HFF-Myc (cell line): Measurements from ENCODE around the gene F13A1.

Experiments used
- DNase-seq: peaks from one replicate; pipeline ENCODE4 v3.0.0-alpha.2; 2011; ENCODE audit warnings: low read depth; ENCODE audit errors: extremely low read depth
- H3K4me3 ChIP-seq: replicated peaks from 2 replicates; pipeline ENCODE4 v1.5.1; 2011; ENCODE audit warnings: low read depth, mild to moderate bottlenecking, control low read depth, low read length
- CTCF ChIP-seq: IDR thresholded peaks from 2 replicates; pipeline ENCODE4 v1.5.1; 2012; ENCODE audit warnings: mild to moderate bottlenecking, low read depth, low read length, control low read depth; ENCODE audit errors: missing control alignments

Gene F13A1

GRCh38 chr6:6131492-6132109, 188.9 kb downstream of the F13A1 start:
- H3K4me3 ChIP-seq: no peak overlapping the region
- no peak for DNase-seq
- TF ChIP-seq CTCF: peak; percentile 31

GRCh38 chr6:6125495-6125894, 195.0 kb downstream of the F13A1 start:
- no peak for DNase-seq
- TF ChIP-seq CTCF: no peak
- H3K4me3 ChIP-seq: no peak overlapping the region

- no peak for TF ChIP-seq CTCF
- H3K4me3 ChIP-seq: no peak overlapping the region
- no peak for DNase-seq
Measured at GRCh38 chr6:6123803-6124202, 196.7 kb downstream of the F13A1 start.

- DNase-seq: no peak
- TF ChIP-seq CTCF: no peak
- H3K4me3 ChIP-seq: no peak overlapping the region
Measured at GRCh38 chr6:6121943-6122342, 198.5 kb downstream of the F13A1 start.

- DNase-seq: no peak
- no peak for TF ChIP-seq CTCF
- no peak overlapping the region for H3K4me3 ChIP-seq
Measured at GRCh38 chr6:6105472-6106036, 214.9 kb downstream of the F13A1 start.
